DND-41 (cell line): ENCODE data around the gene WDR4.

Experiments used
- ATAC-seq: fragments of 200-7000 bp; cut with Tn5 transposase; 3 replicates; pipeline ENCODE4 v1.9.1; 2021; ENCODE audit warnings: low read depth; ENCODE audit not compliant: insufficient read depth
- DNase-seq: peaks from one replicate; pipeline ENCODE4 v3.0.0-alpha.2; 2020
- H2AFZ ChIP-seq: 2 replicates; pipeline ENCODE4 v1.6.0; 2012; ENCODE audit warnings: low read depth, low read length
- H3K27ac ChIP-seq: 2 replicates; pipeline ENCODE4 v1.5.1; 2012; ENCODE audit warnings: low read length, inconsistent platforms
- H3K27me3 ChIP-seq: fragments of 200-600 bp; sonication (generic); 2 replicates; pipeline ENCODE4 v1.6.0; 2012; ENCODE audit warnings: low read length, mild to moderate bottlenecking, inconsistent platforms; ENCODE audit not compliant: insufficient read depth, poor library complexity
- H3K36me3 ChIP-seq: 2 replicates; pipeline ENCODE4 v1.5.1; 2012; ENCODE audit warnings: low read length, inconsistent platforms; ENCODE audit not compliant: insufficient read depth
- H3K4me1 ChIP-seq: 2 replicates; pipeline ENCODE4 v1.5.1; 2012; ENCODE audit warnings: mild to moderate bottlenecking, low read length; ENCODE audit not compliant: insufficient read depth
- H3K4me2 ChIP-seq: 2 replicates; pipeline ENCODE4 v1.6.0; 2012; ENCODE audit warnings: mild to moderate bottlenecking, moderate library complexity, low read length, inconsistent platforms; ENCODE audit not compliant: insufficient read depth
- H3K4me3 ChIP-seq, 2 experiments: fragments of 200-600 bp in 1 of 2; shearing (Covaris generic) in 1 of 2; 2 replicates each; pipeline ENCODE4 v1.5.1; 2012 to 2016; ENCODE audit warnings: inconsistent platforms in 2 of 2, low read length in 2 of 2, mild to moderate bottlenecking in 2 of 2, low read depth in 1 of 2, moderate library complexity in 1 of 2
- H3K79me2 ChIP-seq: 2 replicates; pipeline ENCODE4 v1.6.0; 2012; ENCODE audit warnings: low read length, inconsistent platforms; ENCODE audit not compliant: insufficient read depth
- H3K9ac ChIP-seq: 2 replicates; pipeline ENCODE4 v1.6.0; 2012; ENCODE audit warnings: low read depth, mild to moderate bottlenecking, inconsistent platforms, low read length, moderate library complexity
- H3K9me3 ChIP-seq: 2 replicates; pipeline ENCODE4 v1.5.1; 2012; ENCODE audit warnings: low read length, moderate library complexity, mild to moderate bottlenecking, inconsistent platforms; ENCODE audit not compliant: insufficient read depth, severe bottlenecking
- H4K20me1 ChIP-seq: 2 replicates; pipeline ENCODE4 v1.6.0; 2012; ENCODE audit warnings: low read length; ENCODE audit not compliant: insufficient read depth
- EZH2 ChIP-seq: IDR thresholded peaks from 3 replicates; pipeline ENCODE4 v1.6.1; 2012; ENCODE audit warnings: borderline replicate concordance, low read depth, mild to moderate bottlenecking, moderate library complexity, low read length, inconsistent platforms; ENCODE audit not compliant: severe bottlenecking
- TF ChIP-seq, protein P1 (sequence below): IDR thresholded peaks from 2 replicates; pipeline ENCODE4 v1.5.1; 2012; ENCODE audit warnings: borderline replicate concordance, low read length, moderate library complexity, mild to moderate bottlenecking; ENCODE audit not compliant: poor library complexity, severe bottlenecking; ENCODE audit errors: extremely low read depth

Gene WDR4

DNA sequence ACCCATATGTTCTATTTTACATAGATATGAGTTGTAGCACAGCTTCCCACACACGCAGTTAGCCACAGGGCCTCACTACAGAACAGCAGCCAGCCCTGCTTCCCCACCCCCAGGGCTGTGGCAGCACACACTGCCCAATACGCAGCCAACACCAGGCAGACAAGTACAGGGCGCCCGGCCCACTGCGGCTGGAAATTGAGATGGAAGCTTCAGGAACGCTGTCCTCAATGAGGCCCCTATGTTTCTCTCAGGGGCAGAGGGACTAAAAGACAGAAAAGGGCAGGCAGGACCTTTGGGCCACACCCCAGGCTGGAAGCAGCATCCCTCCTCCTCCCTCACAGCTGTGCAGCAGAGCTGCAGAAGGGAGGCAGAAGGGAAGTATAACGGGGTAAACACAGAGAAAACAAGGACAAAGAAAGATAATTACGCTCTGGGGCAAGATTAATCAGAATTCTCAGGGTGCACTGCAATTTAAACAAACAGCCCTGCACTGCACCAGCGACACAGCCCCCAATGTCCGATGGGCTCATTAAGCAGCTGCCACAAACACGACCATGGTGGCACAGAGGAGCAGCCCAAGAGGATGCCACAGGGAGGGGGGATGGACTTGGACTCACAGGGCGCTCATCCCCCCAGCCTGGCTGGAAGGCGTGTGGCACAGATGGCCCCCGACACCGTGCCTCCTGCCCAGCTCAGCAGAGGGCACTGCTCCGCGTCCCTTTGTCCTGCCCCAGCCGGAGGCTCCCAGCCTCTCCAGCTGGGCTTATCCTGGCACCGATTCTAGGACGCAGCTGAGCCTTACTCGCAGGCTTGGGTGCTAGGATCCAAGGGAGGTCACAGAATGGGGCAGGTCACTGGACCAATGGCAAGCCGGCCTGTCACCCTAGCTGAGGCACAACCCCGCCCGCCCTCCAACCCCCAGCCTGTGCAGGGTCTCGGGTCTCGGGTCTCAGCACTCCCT lies 14.2 kb downstream of the WDR4 start:
- Histone ChIP-seq H3K4me3 (no peak overlapping the region), H3K9me3 (no peaks in the 10 kb centered on the region), H3K27me3 (no peaks in the 10 kb centered on the region), H4K20me1 (peaks cover 78% of the 10 kb centered on the region), H3K36me3 (peaks cover 89% of the 10 kb centered on the region), H2AFZ (no peak overlapping the region), H3K79me2 (peaks cover 94% of the 10 kb centered on the region), H3K4me2 (no peak overlapping the region), H3K9ac (no peak overlapping the region), H3K27ac (no peak overlapping the region), H3K4me1 (no peaks in the 10 kb centered on the region)
- no peak for ATAC-seq
- DNase-seq: no peak
- TF ChIP-seq EZH2: no peak
- TF ChIP-seq, protein P1, sequence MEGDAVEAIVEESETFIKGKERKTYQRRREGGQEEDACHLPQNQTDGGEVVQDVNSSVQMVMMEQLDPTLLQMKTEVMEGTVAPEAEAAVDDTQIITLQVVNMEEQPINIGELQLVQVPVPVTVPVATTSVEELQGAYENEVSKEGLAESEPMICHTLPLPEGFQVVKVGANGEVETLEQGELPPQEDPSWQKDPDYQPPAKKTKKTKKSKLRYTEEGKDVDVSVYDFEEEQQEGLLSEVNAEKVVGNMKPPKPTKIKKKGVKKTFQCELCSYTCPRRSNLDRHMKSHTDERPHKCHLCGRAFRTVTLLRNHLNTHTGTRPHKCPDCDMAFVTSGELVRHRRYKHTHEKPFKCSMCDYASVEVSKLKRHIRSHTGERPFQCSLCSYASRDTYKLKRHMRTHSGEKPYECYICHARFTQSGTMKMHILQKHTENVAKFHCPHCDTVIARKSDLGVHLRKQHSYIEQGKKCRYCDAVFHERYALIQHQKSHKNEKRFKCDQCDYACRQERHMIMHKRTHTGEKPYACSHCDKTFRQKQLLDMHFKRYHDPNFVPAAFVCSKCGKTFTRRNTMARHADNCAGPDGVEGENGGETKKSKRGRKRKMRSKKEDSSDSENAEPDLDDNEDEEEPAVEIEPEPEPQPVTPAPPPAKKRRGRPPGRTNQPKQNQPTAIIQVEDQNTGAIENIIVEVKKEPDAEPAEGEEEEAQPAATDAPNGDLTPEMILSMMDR: no peak

- Histone ChIP-seq H3K9ac (no peak overlapping the region), H3K4me2 (no peak overlapping the region), H3K4me3 (no peak overlapping the region), H3K27me3 (no peaks in the 10 kb centered on the region), H3K9me3 (no peaks in the 10 kb centered on the region), H2AFZ (no peak overlapping the region), H3K27ac (no peak overlapping the region), H4K20me1 (peaks cover 81% of the 10 kb centered on the region), H3K36me3 (peaks cover 92% of the 10 kb centered on the region), H3K4me1 (no peaks in the 10 kb centered on the region), H3K79me2 (peaks cover 92% of the 10 kb centered on the region)
- ATAC-seq: no peak
- TF ChIP-seq EZH2: no peak
- TF ChIP-seq, protein P1: no peak
- DNase-seq: no peak
Measured at GRCh38 chr21:42864286-42864685, 15.1 kb downstream of the WDR4 start.

DNA sequence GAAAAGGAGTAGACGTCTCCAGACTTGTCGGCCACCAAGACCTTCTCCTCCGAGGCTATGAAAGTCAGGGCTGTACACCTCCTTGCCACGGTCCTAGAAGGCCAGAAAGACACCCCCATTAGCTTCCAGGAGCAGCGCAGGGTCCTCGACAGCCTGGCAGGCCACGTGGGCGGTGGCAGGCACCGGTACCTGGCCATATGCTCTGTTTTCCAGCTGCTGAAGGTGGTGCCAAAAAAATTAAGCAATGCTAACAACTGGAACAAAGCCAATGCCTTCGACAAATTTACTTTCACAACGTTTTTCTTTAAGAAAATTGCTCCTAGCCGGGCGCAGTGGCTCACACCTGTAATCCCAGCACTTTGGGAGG lies 15.9 kb downstream of the WDR4 start:
- DNase-seq (no peak), ATAC-seq (no peak)
- peaks cover 92% of the 10 kb centered on the region for H3K79me2 ChIP-seq
- no peak overlapping the region for H3K27ac ChIP-seq
- no peaks in the 10 kb centered on the region for H3K9me3 ChIP-seq
- no peaks in the 10 kb centered on the region for H3K27me3 ChIP-seq
- peaks cover 92% of the 10 kb centered on the region for H3K36me3 ChIP-seq
- TF ChIP-seq, protein P1: no peak
- TF ChIP-seq EZH2: no peak
- no peak overlapping the region for H3K9ac ChIP-seq
- no peak overlapping the region for H2AFZ ChIP-seq
- peaks cover 79% of the 10 kb centered on the region for H4K20me1 ChIP-seq
- no peaks in the 10 kb centered on the region for H3K4me1 ChIP-seq
- no peak overlapping the region for H3K4me2 ChIP-seq
- H3K4me3 ChIP-seq: no peak overlapping the region
